ENCODE data around the gene TEX261. TPM values are rescaled to one million over a fixed set of nuclear protein-coding genes. Genes with fewer than 3 reads are reported as not detected.
"Not testable (repeated sequence)": the region's sequence is repeated elsewhere in the genome, so short reads cannot be mapped to it uniquely, and the experiment has no call there.

TEX261 gene
- total and polyA plus RNA-seq, 8 donors: 45.8 to 72.3 (median 57.7) TPM

DNA sequence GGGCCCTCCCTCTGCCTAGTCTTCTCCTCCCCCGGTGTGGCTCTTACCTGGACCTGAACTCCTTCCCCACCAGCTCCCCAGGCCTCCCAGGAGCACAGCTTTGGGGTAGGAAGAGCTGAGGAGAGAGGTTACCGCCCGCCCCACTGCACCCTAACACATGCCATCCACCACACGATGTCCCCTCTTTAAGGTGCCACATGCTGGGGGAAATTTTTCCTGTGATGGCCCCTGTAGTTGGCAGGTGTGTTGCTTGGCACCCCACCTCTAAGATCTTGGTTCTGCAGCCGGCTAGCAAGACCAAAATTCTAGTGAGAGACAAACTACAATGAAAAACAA, 6.9 kb upstream of the TEX261 start:
- H3K4me3 ChIP-seq: no peak overlapping the region
- no peak overlapping the region for H3K27ac ChIP-seq
- H3K36me3 ChIP-seq: no peaks in the 10 kb centered on the region
- no peak for DNase-seq
- H3K4me1 ChIP-seq: peaks cover 3 to 10% of the 10 kb centered on the region in 2 donors
- intact Hi-C loops (cut with DNase I): no loop called here
- ATAC-seq: no peak
- H3K27me3 ChIP-seq: no peaks in the 10 kb centered on the region
- no peaks in the 10 kb centered on the region for H3K9me3 ChIP-seq
- TF ChIP-seq, protein P1, sequence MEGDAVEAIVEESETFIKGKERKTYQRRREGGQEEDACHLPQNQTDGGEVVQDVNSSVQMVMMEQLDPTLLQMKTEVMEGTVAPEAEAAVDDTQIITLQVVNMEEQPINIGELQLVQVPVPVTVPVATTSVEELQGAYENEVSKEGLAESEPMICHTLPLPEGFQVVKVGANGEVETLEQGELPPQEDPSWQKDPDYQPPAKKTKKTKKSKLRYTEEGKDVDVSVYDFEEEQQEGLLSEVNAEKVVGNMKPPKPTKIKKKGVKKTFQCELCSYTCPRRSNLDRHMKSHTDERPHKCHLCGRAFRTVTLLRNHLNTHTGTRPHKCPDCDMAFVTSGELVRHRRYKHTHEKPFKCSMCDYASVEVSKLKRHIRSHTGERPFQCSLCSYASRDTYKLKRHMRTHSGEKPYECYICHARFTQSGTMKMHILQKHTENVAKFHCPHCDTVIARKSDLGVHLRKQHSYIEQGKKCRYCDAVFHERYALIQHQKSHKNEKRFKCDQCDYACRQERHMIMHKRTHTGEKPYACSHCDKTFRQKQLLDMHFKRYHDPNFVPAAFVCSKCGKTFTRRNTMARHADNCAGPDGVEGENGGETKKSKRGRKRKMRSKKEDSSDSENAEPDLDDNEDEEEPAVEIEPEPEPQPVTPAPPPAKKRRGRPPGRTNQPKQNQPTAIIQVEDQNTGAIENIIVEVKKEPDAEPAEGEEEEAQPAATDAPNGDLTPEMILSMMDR (IDR thresholded peaks at IDR 0.05): no peak

DNA sequence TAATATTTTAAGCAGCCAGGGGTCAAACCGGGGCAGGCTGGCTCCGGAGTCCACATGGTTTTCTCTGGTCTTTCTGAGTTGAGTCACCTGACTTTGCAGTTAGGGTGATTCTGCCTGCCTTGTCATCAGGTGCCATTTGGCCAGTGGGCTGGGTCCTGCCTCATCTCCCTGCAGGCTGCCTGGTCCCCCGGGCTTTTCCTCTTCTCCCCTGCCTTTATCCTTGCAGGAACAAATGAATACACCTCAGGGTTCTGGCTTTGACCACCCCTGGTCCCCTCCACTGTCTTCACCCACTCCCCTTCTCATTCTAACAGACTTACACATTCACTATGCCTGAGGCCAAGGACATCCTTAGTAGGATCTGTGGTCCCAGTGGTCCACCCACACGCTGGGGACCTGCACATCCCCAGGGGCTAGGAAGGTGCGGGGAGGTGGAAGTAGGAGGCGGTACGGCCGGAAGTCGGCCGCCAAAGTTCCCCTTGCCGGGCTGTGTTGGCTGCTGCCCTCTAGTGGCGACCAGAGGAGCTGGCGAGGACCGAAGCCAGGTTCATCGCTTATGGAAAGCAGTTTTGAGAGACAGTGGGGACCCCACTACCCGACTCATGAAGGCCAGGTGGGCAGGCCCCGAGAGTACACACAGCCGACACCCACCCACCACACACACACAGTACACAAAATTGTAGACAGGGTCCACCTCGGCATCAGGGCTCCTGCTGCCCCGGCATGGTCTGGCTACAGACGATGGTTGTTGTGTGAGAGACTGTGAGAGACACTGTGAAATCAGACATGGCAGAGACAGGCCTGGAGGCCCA, 6.3 kb upstream of the TEX261 start:
- TF ChIP-seq, protein P1 (IDR thresholded peaks at IDR 0.05): peak; percentile 92 to 93
- Histone ChIP-seq H3K4me3 (peak overlapping the region in 1 of 2 donors; percentile 21), H3K9me3 (no peaks in the 10 kb centered on the region), H3K27me3 (no peaks in the 10 kb centered on the region), H3K4me1 (peaks cover 3 to 10% of the 10 kb centered on the region in 2 donors), H3K27ac (no peak overlapping the region), H3K36me3 (no peaks in the 10 kb centered on the region)
- DNase-seq (peak in 3 of 4 donors; percentile 63 to 96 (median 83)), ATAC-seq (peak; percentile 96)
- intact Hi-C loops (cut with DNase I): no loop called here

DNA sequence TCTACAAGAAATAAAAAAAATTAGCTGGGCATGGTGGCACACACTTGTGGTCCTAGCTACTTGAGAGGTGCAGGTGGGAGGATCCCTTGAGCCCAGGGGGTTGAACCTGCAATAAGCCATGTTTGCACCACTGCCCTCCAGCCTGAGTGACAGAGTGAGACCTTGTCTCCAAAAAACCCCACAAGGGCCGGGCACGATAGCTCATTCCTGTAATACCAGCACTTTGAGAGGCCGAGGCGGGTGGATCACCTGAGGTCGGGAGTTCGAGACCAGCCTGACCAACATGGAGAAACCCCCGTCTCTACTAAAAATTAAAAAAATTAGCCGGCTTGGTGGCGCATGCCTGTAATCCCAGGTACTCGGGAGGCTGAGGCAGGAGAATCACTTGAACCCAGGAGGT, 5.3 kb upstream of the TEX261 start:
- H3K4me1 ChIP-seq: peaks cover 3 to 17% of the 10 kb centered on the region in 2 donors
- H3K27me3 ChIP-seq; H3K4me3 ChIP-seq; intact Hi-C loops (cut with DNase I); H3K9me3 ChIP-seq; H3K36me3 ChIP-seq; DNase-seq; ATAC-seq: not testable (repeated sequence)
- peak overlapping the region in 1 of 2 donors; percentile 18 for H3K27ac ChIP-seq

DNA sequence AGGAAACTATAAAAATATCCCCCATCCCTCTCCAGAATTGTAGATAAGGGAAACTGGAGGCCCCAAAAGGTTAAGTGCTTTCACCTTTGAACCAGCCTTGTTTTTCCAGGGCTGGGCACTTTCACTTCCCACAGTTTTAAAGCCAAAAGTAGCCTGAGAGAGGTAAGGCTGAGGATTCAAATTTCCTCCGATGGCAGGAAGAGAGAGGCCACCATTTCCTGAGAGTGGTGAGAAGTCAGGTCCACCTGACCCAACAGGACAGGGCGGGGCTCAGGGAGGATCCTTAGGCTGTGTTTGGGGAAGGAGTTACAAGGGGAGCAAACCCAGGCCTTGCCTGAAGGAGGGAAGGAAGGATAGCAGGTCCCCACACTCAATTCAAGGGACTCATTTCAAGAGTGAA, 4.7 kb upstream of the TEX261 start:
- no peak overlapping the region for H3K4me3 ChIP-seq
- H3K9me3 ChIP-seq: no peaks in the 10 kb centered on the region
- intact Hi-C loops (cut with DNase I): no loop called here
- DNase-seq: no peak
- H3K4me1 ChIP-seq: peaks cover 3 to 17% of the 10 kb centered on the region in 2 donors
- TF ChIP-seq, protein P1 (IDR thresholded peaks at IDR 0.05): no peak
- H3K27ac ChIP-seq: peak overlapping the region in 1 of 2 donors; percentile 18
- H3K36me3 ChIP-seq: no peaks in the 10 kb centered on the region
- H3K27me3 ChIP-seq: no peaks in the 10 kb centered on the region
- ATAC-seq: no peak

DNA sequence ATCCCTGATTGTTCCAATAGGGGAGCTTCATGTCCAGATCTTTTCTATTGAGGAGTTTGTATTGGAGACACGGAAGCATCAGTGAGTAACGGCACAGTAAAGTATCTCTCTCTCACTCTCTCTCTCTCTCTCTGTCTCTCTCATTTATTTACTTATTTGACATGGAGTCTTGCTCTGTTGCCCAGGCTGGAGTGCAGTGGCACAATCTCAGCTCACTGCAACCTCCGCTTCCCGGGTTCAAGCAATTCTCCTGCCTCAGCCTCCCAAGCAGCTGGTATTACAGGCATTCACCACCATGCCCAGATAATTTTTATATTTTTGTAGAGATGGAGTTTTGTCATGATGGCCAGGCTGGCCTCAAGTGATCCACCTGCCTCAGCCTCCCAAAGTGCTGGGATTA, 4.2 kb upstream of the TEX261 start:
- ATAC-seq; H3K27me3 ChIP-seq; intact Hi-C loops (cut with DNase I); DNase-seq; H3K27ac ChIP-seq; H3K36me3 ChIP-seq; H3K9me3 ChIP-seq; H3K4me3 ChIP-seq: not testable (repeated sequence)
- peaks cover 3 to 20% of the 10 kb centered on the region in 2 donors for H3K4me1 ChIP-seq

DNA sequence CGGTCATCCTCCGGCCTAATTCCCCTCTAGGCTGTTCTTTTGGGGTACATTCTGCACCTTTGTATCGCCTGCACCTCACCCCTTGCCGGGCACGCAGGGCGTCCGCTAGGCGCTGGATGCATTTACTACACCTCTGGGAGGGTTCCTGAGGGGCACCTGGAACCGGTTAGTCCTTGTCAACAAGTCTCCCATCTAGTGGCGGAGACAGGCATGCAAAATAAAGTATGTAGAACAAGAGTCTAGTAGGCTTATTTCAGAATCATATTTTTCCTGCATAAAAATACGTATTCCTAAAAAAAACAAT, 705 bp upstream of the TEX261 start:
- ATAC-seq (peak; percentile 74), DNase-seq (peak in 1 of 4 donors; percentile 35)
- peaks cover 9 to 29% of the 10 kb centered on the region in 2 donors for H3K4me1 ChIP-seq
- H3K36me3 ChIP-seq: peaks cover 0 to 17% of the 10 kb centered on the region in 2 donors
- intact Hi-C loops (cut with DNase I): no loop called here
- H3K27me3 ChIP-seq: no peaks in the 10 kb centered on the region
- TF ChIP-seq, protein P1 (IDR thresholded peaks at IDR 0.05): no peak
- H3K4me3 ChIP-seq: peak overlapping the region; percentile 94 to 95
- peak overlapping the region; percentile 2 to 83 for H3K27ac ChIP-seq
- no peaks in the 10 kb centered on the region for H3K9me3 ChIP-seq
